ENCODE results near the gene DYNLT2. TPM values are rescaled to one million over a fixed set of nuclear protein-coding genes. Genes with fewer than 3 reads are reported as not detected.
A peak's percentile ranks its signal among the peaks of the same experiment; 100 is the strongest.

Gene DYNLT2
- total and polyA plus RNA-seq, 2 of the 13 experiments (the other 11 are each of a cell fraction or from before 2014, with no cell fraction given), result 2.1 to 4.3 TPM

DNA sequence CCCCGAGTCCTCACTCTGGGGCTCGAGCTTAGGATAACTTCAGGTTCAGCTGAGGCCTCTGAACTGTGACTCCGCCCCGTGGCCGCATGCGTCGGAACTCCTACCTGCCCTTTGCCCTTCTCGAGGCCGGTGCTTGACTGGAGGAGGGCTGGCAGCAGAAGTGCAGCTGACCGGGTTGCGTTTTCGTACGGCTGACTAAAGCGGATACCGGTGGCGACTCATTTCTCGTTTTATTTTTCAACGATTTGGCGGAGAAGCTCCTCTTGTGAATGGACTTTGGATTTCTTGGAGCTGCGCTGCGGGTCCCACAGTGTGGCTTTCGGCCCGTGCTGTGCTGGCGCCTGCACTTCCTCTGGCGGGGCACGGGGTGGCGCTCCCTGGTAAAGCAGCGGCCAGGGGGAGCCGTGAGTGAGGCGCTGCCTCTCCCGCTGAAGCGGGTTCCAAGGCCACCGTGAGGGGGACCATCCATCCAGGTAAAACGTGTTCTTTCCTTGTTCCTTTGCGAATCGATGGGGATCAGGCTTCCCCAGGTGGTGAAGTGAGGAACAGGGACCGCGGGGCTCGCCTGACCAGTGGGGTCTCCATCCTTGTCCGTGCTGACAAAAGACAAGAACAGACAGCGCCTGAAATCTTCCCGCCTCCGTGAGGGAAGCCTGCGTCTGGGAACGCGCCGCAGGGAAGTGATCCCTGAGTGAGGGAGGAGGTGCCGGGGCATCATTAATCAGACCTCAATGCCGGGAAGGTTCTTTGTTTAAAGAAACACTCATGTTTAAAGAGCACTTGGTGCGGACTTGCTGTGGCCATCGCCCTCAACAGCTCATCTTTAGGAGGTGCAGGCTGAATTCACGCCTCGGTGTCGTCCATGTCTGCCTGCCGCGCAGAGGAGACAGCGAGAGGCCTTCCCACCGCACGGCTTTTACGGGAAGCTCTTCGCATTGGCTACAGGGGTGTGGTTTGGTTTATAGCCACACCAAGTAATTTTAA is 38.9 kb upstream of the DYNLT2 start (continued):
- TF ChIP-seq, protein P1, sequence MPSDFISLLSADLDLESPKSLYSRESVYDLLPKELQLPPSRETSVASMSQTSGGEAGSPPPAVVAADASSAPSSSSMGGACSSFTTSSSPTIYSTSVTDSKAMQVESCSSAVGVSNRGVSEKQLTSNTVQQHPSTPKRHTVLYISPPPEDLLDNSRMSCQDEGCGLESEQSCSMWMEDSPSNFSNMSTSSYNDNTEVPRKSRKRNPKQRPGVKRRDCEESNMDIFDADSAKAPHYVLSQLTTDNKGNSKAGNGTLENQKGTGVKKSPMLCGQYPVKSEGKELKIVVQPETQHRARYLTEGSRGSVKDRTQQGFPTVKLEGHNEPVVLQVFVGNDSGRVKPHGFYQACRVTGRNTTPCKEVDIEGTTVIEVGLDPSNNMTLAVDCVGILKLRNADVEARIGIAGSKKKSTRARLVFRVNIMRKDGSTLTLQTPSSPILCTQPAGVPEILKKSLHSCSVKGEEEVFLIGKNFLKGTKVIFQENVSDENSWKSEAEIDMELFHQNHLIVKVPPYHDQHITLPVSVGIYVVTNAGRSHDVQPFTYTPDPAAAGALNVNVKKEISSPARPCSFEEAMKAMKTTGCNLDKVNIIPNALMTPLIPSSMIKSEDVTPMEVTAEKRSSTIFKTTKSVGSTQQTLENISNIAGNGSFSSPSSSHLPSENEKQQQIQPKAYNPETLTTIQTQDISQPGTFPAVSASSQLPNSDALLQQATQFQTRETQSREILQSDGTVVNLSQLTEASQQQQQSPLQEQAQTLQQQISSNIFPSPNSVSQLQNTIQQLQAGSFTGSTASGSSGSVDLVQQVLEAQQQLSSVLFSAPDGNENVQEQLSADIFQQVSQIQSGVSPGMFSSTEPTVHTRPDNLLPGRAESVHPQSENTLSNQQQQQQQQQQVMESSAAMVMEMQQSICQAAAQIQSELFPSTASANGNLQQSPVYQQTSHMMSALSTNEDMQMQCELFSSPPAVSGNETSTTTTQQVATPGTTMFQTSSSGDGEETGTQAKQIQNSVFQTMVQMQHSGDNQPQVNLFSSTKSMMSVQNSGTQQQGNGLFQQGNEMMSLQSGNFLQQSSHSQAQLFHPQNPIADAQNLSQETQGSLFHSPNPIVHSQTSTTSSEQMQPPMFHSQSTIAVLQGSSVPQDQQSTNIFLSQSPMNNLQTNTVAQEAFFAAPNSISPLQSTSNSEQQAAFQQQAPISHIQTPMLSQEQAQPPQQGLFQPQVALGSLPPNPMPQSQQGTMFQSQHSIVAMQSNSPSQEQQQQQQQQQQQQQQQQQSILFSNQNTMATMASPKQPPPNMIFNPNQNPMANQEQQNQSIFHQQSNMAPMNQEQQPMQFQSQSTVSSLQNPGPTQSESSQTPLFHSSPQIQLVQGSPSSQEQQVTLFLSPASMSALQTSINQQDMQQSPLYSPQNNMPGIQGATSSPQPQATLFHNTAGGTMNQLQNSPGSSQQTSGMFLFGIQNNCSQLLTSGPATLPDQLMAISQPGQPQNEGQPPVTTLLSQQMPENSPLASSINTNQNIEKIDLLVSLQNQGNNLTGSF (CRISPR knock-in tag; IDR thresholded peaks at IDR 0.05), result no peak
- TF ChIP-seq ZNF572 (CRISPR knock-in tag; IDR thresholded peaks at IDR 0.05), result 0 out of 2 replicates have a peak, but pooled peaks have one; percentile 59
- TF ChIP-seq, protein P2, sequence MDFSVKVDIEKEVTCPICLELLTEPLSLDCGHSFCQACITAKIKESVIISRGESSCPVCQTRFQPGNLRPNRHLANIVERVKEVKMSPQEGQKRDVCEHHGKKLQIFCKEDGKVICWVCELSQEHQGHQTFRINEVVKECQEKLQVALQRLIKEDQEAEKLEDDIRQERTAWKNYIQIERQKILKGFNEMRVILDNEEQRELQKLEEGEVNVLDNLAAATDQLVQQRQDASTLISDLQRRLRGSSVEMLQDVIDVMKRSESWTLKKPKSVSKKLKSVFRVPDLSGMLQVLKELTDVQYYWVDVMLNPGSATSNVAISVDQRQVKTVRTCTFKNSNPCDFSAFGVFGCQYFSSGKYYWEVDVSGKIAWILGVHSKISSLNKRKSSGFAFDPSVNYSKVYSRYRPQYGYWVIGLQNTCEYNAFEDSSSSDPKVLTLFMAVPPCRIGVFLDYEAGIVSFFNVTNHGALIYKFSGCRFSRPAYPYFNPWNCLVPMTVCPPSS (IDR thresholded peaks at IDR 0.05), result no peak
- TF ChIP-seq, protein P3, sequence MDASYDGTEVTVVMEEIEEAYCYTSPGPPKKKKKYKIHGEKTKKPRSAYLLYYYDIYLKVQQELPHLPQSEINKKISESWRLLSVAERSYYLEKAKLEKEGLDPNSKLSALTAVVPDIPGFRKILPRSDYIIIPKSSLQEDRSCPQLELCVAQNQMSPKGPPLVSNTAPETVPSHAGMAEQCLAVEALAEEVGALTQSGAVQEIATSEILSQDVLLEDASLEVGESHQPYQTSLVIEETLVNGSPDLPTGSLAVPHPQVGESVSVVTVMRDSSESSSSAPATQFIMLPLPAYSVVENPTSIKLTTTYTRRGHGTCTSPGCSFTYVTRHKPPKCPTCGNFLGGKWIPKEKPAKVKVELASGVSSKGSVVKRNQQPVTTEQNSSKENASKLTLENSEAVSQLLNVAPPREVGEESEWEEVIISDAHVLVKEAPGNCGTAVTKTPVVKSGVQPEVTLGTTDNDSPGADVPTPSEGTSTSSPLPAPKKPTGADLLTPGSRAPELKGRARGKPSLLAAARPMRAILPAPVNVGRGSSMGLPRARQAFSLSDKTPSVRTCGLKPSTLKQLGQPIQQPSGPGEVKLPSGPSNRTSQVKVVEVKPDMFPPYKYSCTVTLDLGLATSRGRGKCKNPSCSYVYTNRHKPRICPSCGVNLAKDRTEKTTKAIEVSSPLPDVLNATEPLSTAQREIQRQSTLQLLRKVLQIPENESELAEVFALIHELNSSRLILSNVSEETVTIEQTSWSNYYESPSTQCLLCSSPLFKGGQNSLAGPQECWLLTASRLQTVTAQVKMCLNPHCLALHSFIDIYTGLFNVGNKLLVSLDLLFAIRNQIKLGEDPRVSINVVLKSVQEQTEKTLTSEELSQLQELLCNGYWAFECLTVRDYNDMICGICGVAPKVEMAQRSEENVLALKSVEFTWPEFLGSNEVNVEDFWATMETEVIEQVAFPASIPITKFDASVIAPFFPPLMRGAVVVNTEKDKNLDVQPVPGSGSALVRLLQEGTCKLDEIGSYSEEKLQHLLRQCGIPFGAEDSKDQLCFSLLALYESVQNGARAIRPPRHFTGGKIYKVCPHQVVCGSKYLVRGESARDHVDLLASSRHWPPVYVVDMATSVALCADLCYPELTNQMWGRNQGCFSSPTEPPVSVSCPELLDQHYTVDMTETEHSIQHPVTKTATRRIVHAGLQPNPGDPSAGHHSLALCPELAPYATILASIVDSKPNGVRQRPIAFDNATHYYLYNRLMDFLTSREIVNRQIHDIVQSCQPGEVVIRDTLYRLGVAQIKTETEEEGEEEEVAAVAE (CRISPR knock-in tag; IDR thresholded peaks at IDR 0.05; ENCODE audit: borderline replicate concordance), result peak; percentile 40; the same call in 1 of the 2 replicates
- TF ChIP-seq NR2C2 (CRISPR knock-in tag; IDR thresholded peaks at IDR 0.05; ENCODE audit: borderline replicate concordance), result peak; percentile 95
- TF ChIP-seq ZNF567 (CRISPR knock-in tag; IDR thresholded peaks at IDR 0.05; ENCODE audit: borderline replicate concordance), result 0 out of 2 replicates have a peak, but pooled peaks have one; percentile 17
- TF ChIP-seq ZNF883 (CRISPR knock-in tag; IDR thresholded peaks at IDR 0.05; ENCODE audit: not compliant biosample characterization), result peak; percentile 78
- no peak for TF ChIP-seq ZNF20 (CRISPR knock-in tag; IDR thresholded peaks at IDR 0.05)
- peak; percentile 99 for TF ChIP-seq ZNF224 (CRISPR knock-in tag; IDR thresholded peaks at IDR 0.05)
- TF ChIP-seq DR1 (CRISPR knock-in tag; IDR thresholded peaks at IDR 0.05), result 0 out of 2 replicates have a peak, but pooled peaks have one; percentile 51
- 0 out of 2 replicates have a peak, but pooled peaks have one; percentile 0 for TF ChIP-seq ZNF766 (CRISPR knock-in tag; IDR thresholded peaks at IDR 0.05; ENCODE audit: borderline replicate concordance)
- no peak for TF ChIP-seq ZNF562 (CRISPR knock-in tag; IDR thresholded peaks at IDR 0.05; ENCODE audit: borderline replicate concordance)
- 0 out of 2 replicates have a peak, but pooled peaks have one; percentile 68 for TF ChIP-seq PAWR (CRISPR knock-in tag; IDR thresholded peaks at IDR 0.05; ENCODE audit: borderline replicate concordance)
- TF ChIP-seq ZNF703 (CRISPR knock-in tag; IDR thresholded peaks at IDR 0.05; ENCODE audit: borderline replicate concordance), result peak; percentile 82; the same call in 1 of the 2 replicates
- TF ChIP-seq STAT5B (CRISPR knock-in tag; IDR thresholded peaks at IDR 0.05), result no peak
- TF ChIP-seq SMC3 (IDR thresholded peaks at IDR 0.05; ENCODE audit: low read length), result peak; percentile 64

Measured in HepG2 (cell line).